GM23338 (cell line): ENCODE data around the gene PTPDC1.

Experiments used
- CREB1 ChIP-seq: fragments of 250-450 bp; sonication (Bioruptor Pico); IDR thresholded peaks from 2 replicates; pipeline ENCODE4 v1.5.0; 2020; ENCODE audit warnings: low read depth, mild to moderate bottlenecking, moderate library complexity
- CTCF ChIP-seq, 2 experiments: fragments of 200-600 bp in 1 of 2; sonication (generic) in 1 of 2; conservative IDR thresholded peaks; 2 replicates each; pipeline versions ENCODE4 v1.5.1 to v1.6.1; 2016 to 2017; ENCODE audit warnings: antibody characterized with exemption in 2 of 2, low read depth in 2 of 2, mild to moderate bottlenecking in 2 of 2, moderate library complexity in 1 of 2
- EZH2 ChIP-seq: fragments of 200-600 bp; sonication (generic); IDR thresholded peaks from one replicate; pipeline ENCODE4 v1.8.0; 2017; ENCODE audit warnings: antibody characterized with exemption, mild to moderate bottlenecking, low read depth; ENCODE audit not compliant: unreplicated experiment
- EZH2phosphoT487 ChIP-seq: fragments of 200-600 bp; sonication (generic); IDR thresholded peaks from one replicate; pipeline ENCODE4 v1.8.1; 2018; ENCODE audit warnings: antibody characterized with exemption; ENCODE audit not compliant: unreplicated experiment
- JUNB ChIP-seq: IDR thresholded peaks from one replicate; pipeline ENCODE4 v1.6.1; 2016; ENCODE audit warnings: antibody characterized with exemption; ENCODE audit not compliant: unreplicated experiment
- POLR2AphosphoS5 ChIP-seq: IDR thresholded peaks from 2 replicates; pipeline ENCODE4 v1.6.1; 2016; ENCODE audit warnings: antibody characterized with exemption, low read depth
- REST ChIP-seq: IDR thresholded peaks from one replicate; pipeline ENCODE4 v1.6.1; 2018; ENCODE audit warnings: antibody characterized with exemption; ENCODE audit not compliant: unreplicated experiment
- ZNF331 ChIP-seq: fragments of 250-450 bp; sonication (Bioruptor Pico); IDR thresholded peaks from 2 replicates; pipeline ENCODE4 v1.5.0; 2020; ENCODE audit warnings: low read depth, mild to moderate bottlenecking, moderate library complexity
- ZNF462 ChIP-seq: fragments of 250-450 bp; sonication (Bioruptor Pico); IDR thresholded peaks from 2 replicates; pipeline ENCODE4 v1.5.0; 2020; ENCODE audit warnings: mild to moderate bottlenecking, moderate library complexity

- TF ChIP-seq REST: no peak
- no peak for TF ChIP-seq CTCF (conservative IDR thresholded peaks at IDR 0.05; ENCODE audit: low read depth in 2 of 2)
- no peak for TF ChIP-seq POLR2AphosphoS5
- TF ChIP-seq JUNB: no peak
- no peak for TF ChIP-seq EZH2
- no peak for TF ChIP-seq ZNF331 (CRISPR knock-in tag)
- TF ChIP-seq EZH2phosphoT487: no peak
- TF ChIP-seq ZNF462 (CRISPR knock-in tag): no peak
- TF ChIP-seq CREB1 (CRISPR knock-in tag): no peak
These were observed 49.8 kb upstream of the PTPDC1 start for GRCh38 chr9:94034511-94034910.
